SK-N-SH (cell line): ENCODE measurements around the gene MAN2C1. TPM values are rescaled to one million over a fixed set of nuclear protein-coding genes. Genes with fewer than 3 reads are reported as not detected.
"Not testable (repeated sequence)": the region's sequence is repeated elsewhere in the genome, so short reads cannot be mapped to it uniquely, and the experiment has no call there.

ENCODE experiments used
- CTCF ChIA-PET: fragments of 300-600, 350-600 bp; formaldehyde crosslinking; extraction: SDS; loops from one replicate; lab custom pipeline; 2021; lab: Yijun Ruan, JAX
- POLR2A ChIA-PET: fragments of 350-600 bp; sonication (Branson Sonifier 250); formaldehyde crosslinking; extraction: SDS; loops from one replicate; lab custom pipeline; 2020; ENCODE audit warnings: antibody characterized with exemption, inconsistent platforms; lab: Yijun Ruan, JAX
- DNase-seq: peaks from one replicate; pipeline ENCODE4 v3.0.0; 2012
- H2AFZ ChIP-seq: fragments of 200-600 bp; sonication (generic); 2 replicates; pipeline ENCODE4 v1.8.1; 2016; ENCODE audit warnings: antibody characterized with exemption, mild to moderate bottlenecking, low read depth
- H3F3A ChIP-seq: fragments of 200-600 bp; sonication (generic); replicated peaks from 2 replicates; pipeline ENCODE3; 2016; ENCODE audit warnings: antibody characterized with exemption, mild to moderate bottlenecking; ENCODE audit not compliant: insufficient read depth
- H3K27ac ChIP-seq, 2 experiments: fragments of 200-500 bp in 1 of 2; fragments of 200-600 bp in 1 of 2; sonication (Bioruptor generic) in 1 of 2; sonication (generic), shearing (Covaris generic) in 1 of 2; 2 replicates each; pipeline versions ENCODE4 v1.5.1 to v1.6.1; 2014 to 2016; ENCODE audit warnings: low read depth in 2 of 2, inconsistent platforms in 1 of 2, low read length in 1 of 2, mild to moderate bottlenecking in 1 of 2, mixed read lengths in 1 of 2
- H3K27me3 ChIP-seq: fragments of 200-600 bp; sonication (generic), shearing (Covaris generic); 2 replicates; pipeline ENCODE4 v1.6.1; 2016; ENCODE audit warnings: mixed run types; ENCODE audit not compliant: insufficient read depth
- H3K36me3 ChIP-seq, 2 experiments: fragments of 200-500 bp in 1 of 2; fragments of 200-600 bp in 1 of 2; sonication (Bioruptor generic) in 1 of 2; sonication (generic) in 1 of 2; replicated peaks in 1 of 2; 2 replicates each; pipeline versions ENCODE3 to v1.5.1; 2014 to 2016; ENCODE audit warnings: low read length in 1 of 2, mild to moderate bottlenecking in 1 of 2; ENCODE audit not compliant: insufficient read depth in 2 of 2, control insufficient read depth in 1 of 2
- H3K4me1 ChIP-seq, 2 experiments: fragments of 200-500 bp in 1 of 2; fragments of 200-600 bp in 1 of 2; sonication (Bioruptor generic) in 1 of 2; sonication (generic), shearing (Covaris generic) in 1 of 2; 2 replicates each; pipeline versions ENCODE4 v1.5.1 to v1.6.1; 2014 to 2016; ENCODE audit warnings: low read depth in 1 of 2, low read length in 1 of 2, mixed run types in 1 of 2; ENCODE audit not compliant: insufficient read depth in 2 of 2, control insufficient read depth in 1 of 2
- H3K4me2 ChIP-seq: fragments of 200-600 bp; sonication (generic), shearing (Covaris generic); 2 replicates; pipeline ENCODE4 v1.6.1; 2017; ENCODE audit warnings: mixed run types
- H3K4me3 ChIP-seq, 2 experiments: fragments of 200-500 bp in 1 of 2; fragments of 200-600 bp in 1 of 2; sonication (Bioruptor generic) in 1 of 2; sonication (generic), shearing (Covaris generic) in 1 of 2; 2 replicates each; pipeline versions ENCODE4 v1.5.1 to v1.8.1; 2014 to 2016; ENCODE audit warnings: low read depth in 2 of 2, inconsistent platforms in 1 of 2, low read length in 1 of 2, mild to moderate bottlenecking in 1 of 2, mixed read lengths in 1 of 2, moderate library complexity in 1 of 2
- H3K79me2 ChIP-seq: fragments of 200-600 bp; sonication (generic); 2 replicates; pipeline ENCODE4 v1.8.1; 2017; ENCODE audit warnings: mild to moderate bottlenecking; ENCODE audit not compliant: insufficient read depth
- H3K9ac ChIP-seq: fragments of 200-600 bp; sonication (generic); 2 replicates; pipeline ENCODE4 v1.6.1; 2017; ENCODE audit warnings: mixed run types
- H3K9me2 ChIP-seq: fragments of 200-600 bp; sonication (generic); 2 replicates; pipeline ENCODE4 v1.6.1; 2017; ENCODE audit warnings: mixed run types
- H3K9me3 ChIP-seq: fragments of 200-600 bp; sonication (generic); 2 replicates; pipeline ENCODE4 v1.6.1; 2017; ENCODE audit warnings: mixed run types, mild to moderate bottlenecking, moderate library complexity
- H4K20me1 ChIP-seq: fragments of 200-600 bp; sonication (generic); 2 replicates; pipeline ENCODE4 v1.6.1; 2017; ENCODE audit warnings: mild to moderate bottlenecking, mixed run types; ENCODE audit not compliant: insufficient read depth
- EP300 ChIP-seq, 2 experiments: IDR thresholded peaks; 2 replicates each; pipeline versions ENCODE4 v1.4.0 to v1.6.1; 2012; ENCODE audit warnings: borderline replicate concordance in 1 of 2, low read depth in 1 of 2, low read length in 1 of 2
- FOXJ3 ChIP-seq: sonication (generic); formaldehyde crosslinking; IDR thresholded peaks from 2 replicates; pipeline ENCODE4 v1.5.1; 2020; ENCODE audit warnings: mild to moderate bottlenecking, missing genetic modification reagents
- FOXM1 ChIP-seq: IDR thresholded peaks from 2 replicates; pipeline ENCODE4 v1.4.0; 2012; ENCODE audit warnings: low read depth, mild to moderate bottlenecking
- MEF2A ChIP-seq: IDR thresholded peaks from 2 replicates; pipeline ENCODE4 v1.4.0; 2012; ENCODE audit warnings: low read depth, borderline replicate concordance
- NFIC ChIP-seq: IDR thresholded peaks from 2 replicates; pipeline ENCODE4 v1.4.0; 2012; ENCODE audit warnings: borderline replicate concordance
- RAD21 ChIP-seq: IDR thresholded peaks from 2 replicates; pipeline ENCODE4 v1.6.1; 2012; ENCODE audit warnings: mild to moderate bottlenecking, low read length
- RFX5 ChIP-seq: IDR thresholded peaks from 2 replicates; pipeline ENCODE4 v1.6.1; 2012; ENCODE audit warnings: mild to moderate bottlenecking, improper control_type of control experiment, low read length
- RXRA ChIP-seq: IDR thresholded peaks from 2 replicates; pipeline ENCODE4 v1.4.0; 2012; ENCODE audit warnings: low read depth, mild to moderate bottlenecking, borderline replicate concordance
- SMC3 ChIP-seq: IDR thresholded peaks from 2 replicates; pipeline ENCODE4 v1.6.1; 2012; ENCODE audit warnings: low read depth, low read length, improper control_type of control experiment
- TAF1 ChIP-seq: IDR thresholded peaks from 2 replicates; pipeline ENCODE4 v1.6.1; 2012; ENCODE audit warnings: low read depth, mild to moderate bottlenecking, low read length, moderate library complexity, borderline replicate concordance
- USF1 ChIP-seq: IDR thresholded peaks from 2 replicates; pipeline ENCODE4 v1.4.0; 2012; ENCODE audit warnings: low read depth, borderline replicate concordance
- ZBTB33 ChIP-seq: IDR thresholded peaks from 2 replicates; pipeline ENCODE4 v1.4.0; 2012; ENCODE audit warnings: low read depth, borderline replicate concordance
- WGBS: methylation state at CpG from one replicate; pipeline ENCODE4 v1.1.6; 2017; ENCODE audit warnings: low lambda C conversion rate; 5-methylcytosine and 5-hydroxymethylcytosine counted together
- polyA plus RNA-seq, 3 experiments: library from polyadenylated mRNA; depleted of rRNA; stranded (reverse); fragments of >200 nt; gene quantifications; 2 replicates each; pipeline ENCODE4 v1.2.3, GENCODE V29; 2012
- TF ChIP-seq, protein P1 (sequence below): IDR thresholded peaks from 2 replicates; pipeline ENCODE4 v1.4.0; 2012; ENCODE audit warnings: low read depth
- TF ChIP-seq, protein P2 (sequence below): fragments of 150-350 bp; IDR thresholded peaks from 2 replicates; pipeline ENCODE4 v1.6.1; 2016; ENCODE audit warnings: mild to moderate bottlenecking, low read depth, low read length

MAN2C1 gene
- polyA plus RNA-seq, 1 of the 3 experiments (the other 2 are of a cell fraction) = 132 TPM

DNA sequence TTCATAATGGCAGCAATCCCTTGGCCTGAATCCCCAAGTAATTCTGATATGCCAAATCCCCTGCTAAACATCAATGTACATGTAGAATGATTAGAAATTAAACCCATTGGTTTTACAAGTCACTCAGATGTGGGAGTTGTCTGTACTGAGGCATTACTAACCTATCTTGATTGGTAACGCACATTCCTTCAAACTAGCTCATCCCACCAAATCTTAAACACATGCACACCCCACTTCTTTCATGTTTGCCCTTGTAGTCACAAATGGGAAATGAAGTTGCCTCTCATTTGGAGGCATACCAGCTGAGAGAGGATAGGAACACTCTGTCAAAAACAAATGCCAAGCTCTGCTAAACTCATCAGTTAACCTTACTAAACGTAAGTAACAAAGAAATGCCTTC lies 29.1 kb upstream of the MAN2C1 start:
- ChIA-PET CTCF (interaction anchor here (1.6 kb wide), 1 partner anchor 17 kb away, joined by 4 read pairs; no protein-coding TSS in a partner anchor), POLR2A (no interaction called here)
- H3K27me3 ChIP-seq = no peaks in the 10 kb centered on the region
- H3K4me3 ChIP-seq = no peak overlapping the region
- H3K36me3 ChIP-seq = peaks cover 66 to 72% of the 10 kb centered on the region in 2 experiments
- no peak overlapping the region for H2AFZ ChIP-seq
- H3K79me2 ChIP-seq = peaks cover 30% of the 10 kb centered on the region; the same call in 1 of the 2 replicates
- H3K9ac ChIP-seq = no peak overlapping the region
- no peak overlapping the region for H3K27ac ChIP-seq
- TF ChIP-seq, protein P1, sequence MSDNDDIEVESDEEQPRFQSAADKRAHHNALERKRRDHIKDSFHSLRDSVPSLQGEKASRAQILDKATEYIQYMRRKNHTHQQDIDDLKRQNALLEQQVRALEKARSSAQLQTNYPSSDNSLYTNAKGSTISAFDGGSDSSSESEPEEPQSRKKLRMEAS = no peak
- TF ChIP-seq SMC3 (no peak), RXRA (no peak), FOXM1 (no peak), MEF2A (no peak), USF1 (no peak), ZBTB33 (no peak)
- TF ChIP-seq, protein P2, sequence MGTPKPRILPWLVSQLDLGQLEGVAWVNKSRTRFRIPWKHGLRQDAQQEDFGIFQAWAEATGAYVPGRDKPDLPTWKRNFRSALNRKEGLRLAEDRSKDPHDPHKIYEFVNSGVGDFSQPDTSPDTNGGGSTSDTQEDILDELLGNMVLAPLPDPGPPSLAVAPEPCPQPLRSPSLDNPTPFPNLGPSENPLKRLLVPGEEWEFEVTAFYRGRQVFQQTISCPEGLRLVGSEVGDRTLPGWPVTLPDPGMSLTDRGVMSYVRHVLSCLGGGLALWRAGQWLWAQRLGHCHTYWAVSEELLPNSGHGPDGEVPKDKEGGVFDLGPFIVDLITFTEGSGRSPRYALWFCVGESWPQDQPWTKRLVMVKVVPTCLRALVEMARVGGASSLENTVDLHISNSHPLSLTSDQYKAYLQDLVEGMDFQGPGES = no peak
- no peaks in the 10 kb centered on the region for H3K4me1 ChIP-seq
- H3F3A ChIP-seq = no peaks in the 10 kb centered on the region
- 96% methylated on average over 2 of the region's 2 CpGs for WGBS
- DNase-seq = no peak
- H3K9me3 ChIP-seq = no peaks in the 10 kb centered on the region
- no peaks in the 10 kb centered on the region for H4K20me1 ChIP-seq
- H3K4me2 ChIP-seq = no peak overlapping the region
- no peaks in the 10 kb centered on the region for H3K9me2 ChIP-seq

GRCh38 chr15:75389791-75390382 lies 21.5 kb upstream of the MAN2C1 start:
- TF ChIP-seq EP300 (IDR thresholded peaks at IDR 0.05; ENCODE audit: borderline replicate concordance in 1 of 2, low read depth in 1 of 2, low read length in 1 of 2) (no peak), RAD21 (no peak), RFX5 (no peak), NFIC (no peak), FOXJ3 (CRISPR knock-in tag) (no peak), TAF1 (no peak)
- TF ChIP-seq, all 33 proteins: peak for 0
- Histone ChIP-seq H3K27me3 (no peaks in the 10 kb centered on the region), H3K9ac (no peak overlapping the region), H3K27ac (no peak overlapping the region), H3F3A (no peaks in the 10 kb centered on the region), H3K36me3 (peaks cover 73 to 76% of the 10 kb centered on the region in 2 experiments), H3K4me1 (peaks cover 0 to 5% of the 10 kb centered on the region in 2 experiments; a peak in 1 of 4 replicates), H3K79me2 (peaks cover 27% of the 10 kb centered on the region; the same call in 1 of the 2 replicates), H3K4me3 (no peak overlapping the region), H4K20me1 (peaks cover 6% of the 10 kb centered on the region), H3K4me2 (no peak overlapping the region), H3K9me3 (no peaks in the 10 kb centered on the region), H2AFZ (no peak overlapping the region), H3K9me2 (no peaks in the 10 kb centered on the region)
- CTCF ChIA-PET = interaction anchor here (1.0 to 2.7 kb wide), 4 partner anchors 12 to 257 kb away, joined by 3 to 9 read pairs (median 4); partner anchors contain the start of gene MAN2C1
- POLR2A ChIA-PET = no interaction called here
- no peak for DNase-seq
- WGBS = 65% methylated on average over 1 of the region's 1 CpG

DNA sequence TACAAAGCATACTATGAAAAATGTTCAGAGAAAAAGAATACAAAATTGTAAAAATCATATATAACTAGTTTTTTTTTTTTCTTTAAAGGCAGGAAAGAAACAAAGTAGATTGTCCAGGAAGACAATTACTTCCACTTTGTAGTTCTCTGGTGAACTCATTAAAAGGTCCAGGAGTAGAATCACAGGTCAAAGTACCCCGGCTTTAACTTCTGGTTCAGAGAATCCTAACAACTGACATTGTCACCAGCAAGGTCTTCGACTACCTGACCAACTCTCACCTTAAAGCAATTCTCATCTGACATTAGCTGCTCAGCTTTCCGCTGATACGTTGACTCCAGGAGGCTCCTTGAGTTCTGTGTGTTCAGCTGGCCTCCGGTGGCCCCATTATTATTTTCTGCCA lies 15.6 kb upstream of the MAN2C1 start:
- H3K79me2 ChIP-seq, H3K27ac ChIP-seq, CTCF ChIA-PET, H2AFZ ChIP-seq, H3K9me2 ChIP-seq, H3K27me3 ChIP-seq, H4K20me1 ChIP-seq, H3K4me1 ChIP-seq, H3K4me3 ChIP-seq, DNase-seq, H3K9me3 ChIP-seq, H3F3A ChIP-seq, H3K9ac ChIP-seq, H3K4me2 ChIP-seq: not testable (repeated sequence)
- POLR2A ChIA-PET = interaction anchor here (1.4 kb wide), 1 partner anchor 15 kb away, joined by 3 read pairs; the partner anchor contains the start of gene MAN2C1
- 97% methylated on average over 5 of the region's 5 CpGs for WGBS
- peaks cover 55 to 86% of the 10 kb centered on the region in 2 experiments for H3K36me3 ChIP-seq
